ENCODE measurements around the gene TBPL2.

TBPL2 gene

GRCh38 chr14:55374771-55375170 lies 65.6 kb downstream of the TBPL2 start (continued):
- TF ChIP-seq ZNF580 (tag by site-specific recombination; IDR thresholded peaks at IDR 0.05), result no peak
- TF ChIP-seq ZNF610 (tag by site-specific recombination; IDR thresholded peaks at IDR 0.05; ENCODE audit: borderline replicate concordance), result no peak
- no peak for TF ChIP-seq ZBTB8A (tag by site-specific recombination; IDR thresholded peaks at IDR 0.05)
- TF ChIP-seq PRDM2 (tag by site-specific recombination; IDR thresholded peaks at IDR 0.05; ENCODE audit: borderline replicate concordance), result no peak
- TF ChIP-seq ZNF114 (tag by site-specific recombination; IDR thresholded peaks at IDR 0.05), result no peak
- TF ChIP-seq ZBTB7A (tag by site-specific recombination; IDR thresholded peaks at IDR 0.05; ENCODE audit: low read depth), result no peak
- no peak for TF ChIP-seq ZFP41 (tag by site-specific recombination; IDR thresholded peaks at IDR 0.05; ENCODE audit: borderline replicate concordance)
- TF ChIP-seq ZNF785 (tag by site-specific recombination; IDR thresholded peaks at IDR 0.05), result no peak
- TF ChIP-seq ZNF518A (tag by site-specific recombination; conservative IDR thresholded peaks at IDR 0.05; ENCODE audit: low read depth), result no peak
- TF ChIP-seq SP3 (tag by site-specific recombination; IDR thresholded peaks at IDR 0.05), result no peak
- no peak for TF ChIP-seq ZBTB1 (tag by site-specific recombination; IDR thresholded peaks at IDR 0.05)
- no peak for TF ChIP-seq ZBTB11 (tag by site-specific recombination; conservative IDR thresholded peaks at IDR 0.05; ENCODE audit: low read depth)
